ENCODE results near the gene GPR156.
"Not testable (repeated sequence)": the region's sequence is repeated elsewhere in the genome, so short reads cannot be mapped to it uniquely, and the experiment has no call there.

The GPR156 gene

GRCh38 chr3:120275618-120276017 is 9.4 kb downstream of the GPR156 start:
- no peak for DNase-seq (ENCODE audit: extremely low read depth in 1 of 2, low read depth in 1 of 2)

DNA sequence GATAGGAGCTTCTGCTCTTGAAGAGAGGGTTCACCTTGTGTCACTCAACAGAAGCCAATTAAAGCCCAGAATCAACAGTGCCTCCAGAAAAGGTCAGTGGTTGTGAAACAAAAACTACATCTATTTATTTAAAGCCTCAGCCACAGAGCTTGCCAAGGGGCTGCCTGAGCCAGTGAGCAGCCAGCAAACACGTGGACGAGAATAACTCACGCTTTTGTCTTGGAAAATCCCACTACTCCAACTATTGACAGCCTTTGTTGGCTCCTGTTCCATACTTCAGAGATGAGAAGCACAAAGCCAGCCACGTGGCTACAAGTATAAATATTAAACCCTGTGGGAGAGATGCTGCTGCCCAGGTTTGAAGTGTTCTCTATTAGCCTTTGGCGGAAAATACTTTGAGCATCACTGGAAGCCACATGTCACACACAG is 10.3 kb downstream of the GPR156 start:
- no peak for DNase-seq (ENCODE audit: extremely low read depth in 1 of 2, low read depth in 1 of 2)

- DNase-seq (ENCODE audit: extremely low read depth in 1 of 2, low read depth in 1 of 2) = no peak
Measured at GRCh38 chr3:120272286-120272685, 12.7 kb downstream of the GPR156 start.

DNA sequence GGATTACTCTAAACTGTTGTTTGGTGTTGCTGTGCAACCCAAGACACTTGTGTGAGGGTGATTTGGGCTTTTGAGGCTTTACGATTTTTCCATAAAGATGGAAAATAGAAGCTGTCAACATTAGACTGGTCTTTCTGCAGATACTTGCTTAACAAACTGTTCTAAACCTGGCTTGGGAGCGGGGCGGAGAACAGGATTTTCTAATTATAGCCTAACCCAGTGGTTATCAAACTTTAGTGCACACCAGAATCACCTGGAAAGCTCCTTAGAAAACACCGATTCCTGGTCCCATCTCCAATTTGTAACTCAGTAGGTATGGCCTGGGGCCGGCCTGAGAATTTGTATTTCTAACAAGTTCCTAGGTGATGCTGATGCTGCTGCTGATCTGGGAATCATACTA is 19.0 kb downstream of the GPR156 start:
- no peak for DNase-seq (ENCODE audit: extremely low read depth in 1 of 2, low read depth in 1 of 2)

DNA sequence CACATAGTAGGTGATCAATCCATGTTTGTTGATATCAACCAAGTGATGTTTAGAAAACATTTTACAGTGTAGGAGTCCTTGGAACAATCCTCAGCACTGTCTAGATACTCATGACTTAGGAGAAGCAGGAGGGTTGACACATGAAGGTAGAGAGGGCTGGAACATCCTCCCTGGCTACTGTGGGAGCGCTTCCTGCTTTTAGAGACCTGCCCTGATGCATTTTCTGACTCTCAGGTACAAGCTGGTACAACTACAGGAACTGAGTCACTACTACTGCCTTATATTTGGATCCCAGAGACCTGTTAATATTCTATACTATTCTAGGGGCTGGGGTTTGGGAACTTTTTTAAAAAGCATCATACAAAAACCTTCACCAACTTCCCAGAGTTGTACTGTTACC is 20.1 kb downstream of the GPR156 start:
- DNase-seq (ENCODE audit: extremely low read depth in 1 of 2, low read depth in 1 of 2) = no peak

DNA sequence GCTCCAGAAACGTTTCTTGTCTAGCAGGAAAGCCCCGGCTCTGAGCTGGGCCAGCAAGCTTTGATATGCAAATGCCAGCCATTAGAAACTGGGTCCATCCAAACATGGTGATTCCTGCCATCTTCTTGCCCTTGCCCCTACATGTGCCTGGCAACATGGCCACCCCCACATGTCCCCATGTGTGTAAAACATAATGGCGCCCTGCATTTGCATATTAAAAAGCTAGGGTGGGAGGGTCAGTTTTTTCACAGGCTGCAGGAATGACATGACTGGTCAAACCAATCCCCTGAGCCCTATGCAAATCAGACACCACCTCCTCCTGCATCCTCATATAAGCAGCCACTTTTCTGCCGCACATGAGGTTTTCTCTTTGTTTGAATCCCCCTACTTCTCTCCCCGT is 21.2 kb downstream of the GPR156 start:
- DNase-seq (ENCODE audit: extremely low read depth in 1 of 2, low read depth in 1 of 2) = no peak

DNA sequence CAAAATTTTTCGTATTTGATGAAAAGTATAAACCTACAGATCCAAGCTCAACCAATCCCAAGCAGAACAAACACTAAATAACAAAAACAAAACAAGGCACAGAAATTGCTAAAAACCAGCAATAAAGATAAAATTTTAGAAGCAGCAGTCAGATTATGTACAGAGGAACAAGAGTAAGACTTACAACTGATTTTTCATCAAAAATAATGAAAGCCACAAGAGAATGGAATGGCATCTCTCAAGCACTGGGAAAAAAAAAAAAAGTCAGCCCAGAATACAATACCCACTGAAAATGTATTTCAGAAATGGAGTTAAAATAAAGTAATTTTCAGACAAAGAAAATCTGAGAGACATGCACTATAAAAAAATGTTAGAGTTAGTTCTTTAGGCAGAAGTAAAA is 27.0 kb downstream of the GPR156 start:
- DNase-seq (ENCODE audit: extremely low read depth in 1 of 2, low read depth in 1 of 2) = no peak

DNA sequence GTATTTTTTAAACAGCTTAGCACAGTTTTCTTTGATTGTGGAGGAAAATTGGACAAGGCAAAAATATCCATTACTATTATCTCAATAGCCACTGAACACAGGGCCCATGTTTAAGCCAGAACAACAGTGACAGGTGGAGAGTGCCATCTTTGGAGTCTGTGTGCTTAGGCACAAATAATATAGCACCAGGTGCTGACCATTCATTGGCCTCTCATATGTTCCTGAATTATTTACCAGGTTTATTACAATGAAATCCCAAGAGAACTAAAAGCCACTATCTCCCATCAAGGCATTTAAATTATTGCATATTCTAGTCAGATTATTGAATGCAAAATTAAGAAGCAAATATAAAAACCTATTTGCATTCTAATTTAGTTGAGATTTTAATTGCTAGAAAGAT is 39.6 kb downstream of the GPR156 start:
- DNase-seq (ENCODE audit: extremely low read depth in 1 of 2, low read depth in 1 of 2) = no peak

GRCh38 chr3:120244834-120245225 is 40.2 kb downstream of the GPR156 start:
- DNase-seq (ENCODE audit: extremely low read depth in 1 of 2, low read depth in 1 of 2) = no peak

GRCh38 chr3:120239644-120240043 is 45.4 kb downstream of the GPR156 start:
- no peak for DNase-seq (ENCODE audit: extremely low read depth in 1 of 2, low read depth in 1 of 2)

- DNase-seq (ENCODE audit: extremely low read depth in 1 of 2, low read depth in 1 of 2) = no peak
Measured at GRCh38 chr3:120227710-120228347, 57.2 kb downstream of the GPR156 start.

DNA sequence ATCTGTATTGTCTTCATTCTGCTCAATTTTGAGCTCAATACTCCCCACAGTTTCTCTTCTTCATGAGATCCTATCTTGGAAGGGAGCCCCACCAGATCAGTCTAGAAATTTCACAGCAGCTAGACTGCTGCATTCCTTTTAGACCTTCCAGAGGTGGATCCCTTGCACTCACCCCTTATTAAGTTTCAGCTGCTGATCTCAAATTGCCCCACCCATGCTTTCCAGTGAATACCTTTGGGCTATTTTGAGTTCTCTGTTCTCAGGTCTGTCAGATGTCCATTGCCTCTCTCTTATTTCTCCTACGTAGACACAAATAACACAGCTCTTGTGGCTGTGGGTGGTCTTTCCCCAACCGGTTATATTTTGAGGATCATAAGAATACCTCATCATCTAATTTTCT is 60.8 kb downstream of the GPR156 start:
- no peak for DNase-seq (ENCODE audit: extremely low read depth in 1 of 2, low read depth in 1 of 2)

GRCh38 chr3:120218981-120219380 is 66.0 kb downstream of the GPR156 start:
- no peak for DNase-seq (ENCODE audit: extremely low read depth in 1 of 2, low read depth in 1 of 2)

DNA sequence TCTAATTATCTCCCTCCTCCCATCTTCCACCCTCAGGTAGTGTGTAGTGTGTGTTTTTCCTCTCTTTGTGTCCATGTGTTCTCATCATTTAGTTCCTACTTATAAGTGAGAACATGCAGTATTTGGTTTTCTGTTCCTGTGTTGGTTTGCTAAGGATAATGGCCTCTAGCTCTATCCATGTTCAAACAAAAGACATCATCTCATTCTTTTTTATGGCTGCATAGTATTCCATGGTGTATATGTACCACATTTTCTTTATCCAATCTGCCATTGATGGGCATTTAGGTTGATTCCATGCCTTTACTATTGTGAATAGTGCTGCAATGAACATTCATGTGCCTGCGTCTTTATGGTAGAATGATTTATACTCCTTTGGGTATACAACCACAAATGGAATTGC is 68.4 kb downstream of the GPR156 start:
- DNase-seq (ENCODE audit: extremely low read depth in 1 of 2, low read depth in 1 of 2) = not testable (repeated sequence)

- DNase-seq (ENCODE audit: extremely low read depth in 1 of 2, low read depth in 1 of 2) = no peak
Measured at GRCh38 chr3:120214176-120214575, 70.8 kb downstream of the GPR156 start.

- DNase-seq (ENCODE audit: extremely low read depth in 1 of 2, low read depth in 1 of 2) = no peak
Measured at GRCh38 chr3:120212505-120212904, 72.5 kb downstream of the GPR156 start.

DNA sequence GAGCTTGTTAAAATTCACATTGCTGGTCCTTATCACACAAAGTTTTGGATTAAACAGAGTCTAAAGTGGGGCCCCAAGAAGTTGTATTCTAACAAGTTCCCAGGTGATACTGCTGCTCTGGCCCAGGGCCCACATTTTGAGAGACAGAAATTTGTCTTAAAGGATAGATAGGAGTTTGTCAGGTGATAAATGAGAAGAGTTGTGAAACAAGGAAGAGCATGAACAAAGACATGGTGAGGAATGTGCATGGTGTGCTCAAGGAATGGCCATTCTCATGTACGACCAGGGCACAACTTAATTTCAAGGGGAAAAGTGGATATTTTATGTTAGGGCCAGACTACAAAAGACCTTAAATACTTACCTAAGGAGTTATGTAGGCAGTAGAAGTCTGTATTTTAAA is 75.6 kb downstream of the GPR156 start:
- no peak for DNase-seq (ENCODE audit: extremely low read depth in 1 of 2, low read depth in 1 of 2)

DNA sequence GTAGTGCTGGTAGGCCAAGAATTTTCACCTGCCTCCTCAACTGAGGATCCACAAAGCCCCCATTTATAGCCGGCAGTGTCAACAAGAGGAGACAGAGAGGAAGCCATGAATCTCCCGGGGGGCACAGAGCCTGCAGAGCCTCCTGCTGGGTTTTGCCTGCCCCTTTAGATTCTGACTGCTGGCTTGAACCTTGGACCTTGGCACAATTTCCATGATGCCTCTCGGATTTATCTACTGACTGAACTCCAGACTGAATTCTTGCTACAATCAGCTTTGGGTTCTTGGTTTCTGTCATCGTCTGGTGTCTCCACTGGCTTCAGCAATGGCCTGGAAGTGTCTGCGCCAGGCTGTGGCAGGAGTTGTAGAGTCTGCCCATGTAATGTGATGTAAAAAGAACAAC is 80.7 kb downstream of the GPR156 start:
- no peak for DNase-seq (ENCODE audit: extremely low read depth in 1 of 2, low read depth in 1 of 2)

DNA sequence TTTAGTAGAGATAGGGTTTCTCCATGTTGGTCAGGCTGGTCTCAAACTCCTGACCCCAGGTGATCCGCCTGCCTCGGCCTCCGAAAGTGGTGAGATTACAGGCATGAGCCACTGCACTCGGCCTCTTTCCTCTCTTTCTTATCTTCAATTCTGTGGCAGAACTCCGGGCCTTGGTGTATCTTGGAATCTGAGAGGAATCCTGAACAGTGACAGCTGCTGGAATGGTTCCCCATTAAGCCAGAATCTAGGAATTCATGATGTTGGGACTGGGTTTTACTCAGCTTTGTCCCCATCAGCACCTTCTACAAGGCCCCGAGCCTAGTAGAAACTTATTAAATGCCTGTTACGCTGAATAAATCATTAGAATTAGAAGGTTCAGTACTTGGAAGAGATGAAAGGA is 81.4 kb downstream of the GPR156 start:
- DNase-seq (ENCODE audit: extremely low read depth in 1 of 2, low read depth in 1 of 2) = no peak

GRCh38 chr3:120203016-120203415 is 82.0 kb downstream of the GPR156 start:
- no peak for DNase-seq (ENCODE audit: extremely low read depth in 1 of 2, low read depth in 1 of 2)

DNA sequence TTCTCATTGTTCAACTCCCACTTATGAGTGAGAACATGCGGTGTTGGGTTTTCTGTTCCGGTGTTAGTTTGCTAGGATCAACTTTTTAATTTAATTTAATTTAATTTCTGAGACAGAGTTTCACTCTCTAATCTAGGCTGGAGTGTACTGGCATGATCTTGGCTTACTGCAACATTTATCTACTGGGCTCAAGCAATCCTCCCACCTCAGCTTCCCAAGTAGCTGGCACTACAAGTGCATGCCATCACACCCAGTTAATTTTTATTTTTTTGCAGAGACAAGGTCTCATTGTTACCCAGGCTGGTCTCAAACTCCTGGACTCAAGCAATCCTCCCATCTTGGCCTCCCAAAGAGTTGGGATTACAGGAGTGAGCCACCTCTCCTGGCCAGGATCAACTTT is 82.7 kb downstream of the GPR156 start:
- DNase-seq (ENCODE audit: extremely low read depth in 1 of 2, low read depth in 1 of 2) = no peak

DNA sequence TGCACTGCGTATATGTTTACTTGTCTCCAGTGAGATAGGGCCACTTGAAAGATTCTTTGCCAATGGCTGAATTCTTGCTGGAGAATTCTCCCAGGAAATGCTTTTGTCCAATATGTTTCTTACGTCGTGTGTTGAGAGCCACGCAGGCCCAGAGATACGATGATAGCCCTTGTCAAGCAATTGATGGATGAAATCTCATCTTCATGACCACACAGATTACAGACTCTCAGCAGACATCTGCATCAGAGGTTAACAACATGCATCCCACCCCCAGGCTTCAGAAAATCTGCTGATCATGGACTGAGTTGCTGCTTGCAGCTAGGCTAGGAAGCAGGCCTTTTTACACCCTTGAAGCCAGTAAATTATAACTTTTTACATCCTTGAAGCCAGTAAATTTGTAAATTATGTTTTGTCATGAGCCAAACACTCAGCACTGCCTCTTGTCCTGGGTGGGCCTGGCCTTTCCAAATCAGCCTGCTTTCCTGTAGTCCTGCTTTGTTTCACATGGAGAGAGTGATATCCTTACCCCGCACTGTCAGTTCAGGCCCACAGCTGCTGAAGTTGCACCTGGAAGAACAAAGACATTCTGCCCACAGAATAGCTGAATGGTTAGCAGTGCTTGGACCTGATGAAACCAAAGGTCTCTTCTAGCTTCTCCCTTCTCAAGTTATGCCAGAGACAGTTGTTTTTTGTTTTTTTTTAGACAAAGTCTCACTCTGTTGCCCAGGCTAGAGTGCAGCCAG is 84.4 kb downstream of the GPR156 start:
- no peak for DNase-seq (ENCODE audit: extremely low read depth in 1 of 2, low read depth in 1 of 2)

All from stimulated activated CD8-positive, alpha-beta memory T cell treated with anti-CD3 and anti-CD28 coated beads, Interleukin-7, amount 100 ng/mL, for 48 hours (primary cell).